ENCODE data around the gene FAM120AOS. TPM values are rescaled to one million over a fixed set of nuclear protein-coding genes. Genes with fewer than 3 reads are reported as not detected.
A peak's percentile ranks its signal among the peaks of the same experiment; 100 is the strongest.
"Not testable (repeated sequence)": the region's sequence is repeated elsewhere in the genome, so short reads cannot be mapped to it uniquely, and the experiment has no call there.

Gene FAM120AOS
- polyA plus RNA-seq, 3 donors from 2014 or later, result 52.5 to 109 (median 67.4) TPM

- Mint-ChIP-seq H3K4me3 (peak within 1 kb of the TSS; percentile 89 to 97 (median 93)), H3K27me3 (ENCODE audit: low read depth in 3 of 3) (peaks cover 3 to 15% (median 11%) of the 10 kb centered on the region in 3 donors), H3K27ac (peak within 1 kb of the TSS; percentile 91 to 100 (median 96)), H3K4me1 (peaks cover 45 to 74% of the 10 kb centered on the region in 2 donors), H3K36me3 (peaks cover 0 to 19% (median 5%) of the 10 kb centered on the region in 3 donors), H3K9me3 (no peaks in the 10 kb centered on the region)
- peak; percentile 68 to 76 (median 75) for DNase-seq
Observed at GRCh38 chr9:93450945-93451815, 2.2 kb downstream of the FAM120AOS start, which contains the start of gene FAM120A. Gene FAM120A (plus strand): TSS chr9:93451685. CDS start chr9:93451916, 231 bp downstream.

GRCh38 chr9:93447655-93448054 lies 5.7 kb downstream of the FAM120AOS start:
- no peak for DNase-seq
- Mint-ChIP-seq H3K9me3 (no peaks in the 10 kb centered on the region), H3K4me1 (peaks cover 18 to 42% of the 10 kb centered on the region in 2 donors), H3K27ac (peak overlapping the region in 2 of 6 donors; percentile 41 to 45), H3K36me3 (peaks cover 0 to 24% (median 8%) of the 10 kb centered on the region in 3 donors), H3K4me3 (no peak overlapping the region), H3K27me3 (ENCODE audit: low read depth in 3 of 3) (peaks cover 0 to 14% (median 4%) of the 10 kb centered on the region in 3 donors)

- Mint-ChIP-seq H3K27ac (peak overlapping the region in 4 of 6 donors; percentile 1 to 71 (median 38)), H3K9me3 (no peaks in the 10 kb centered on the region), H3K36me3 (peaks cover 0 to 24% (median 8%) of the 10 kb centered on the region in 3 donors), H3K4me1 (peaks cover 16 to 41% of the 10 kb centered on the region in 2 donors), H3K4me3 (no peak overlapping the region), H3K27me3 (ENCODE audit: low read depth in 3 of 3) (peaks cover 0 to 12% (median 2%) of the 10 kb centered on the region in 3 donors)
- DNase-seq, result no peak
Observed at GRCh38 chr9:93446073-93446472, 7.3 kb downstream of the FAM120AOS start.

- peaks cover 1 to 3% (median 2%) of the 10 kb centered on the region in 3 donors for H3K27me3 Mint-ChIP-seq (ENCODE audit: low read depth in 3 of 3)
- DNase-seq, result no peak
- no peaks in the 10 kb centered on the region for H3K4me1 Mint-ChIP-seq
- H3K27ac Mint-ChIP-seq, result no peak overlapping the region
- H3K36me3 Mint-ChIP-seq, result peaks cover 7 to 8% (median 7%) of the 10 kb centered on the region in 3 donors
- H3K4me3 Mint-ChIP-seq, result no peak overlapping the region
- H3K9me3 Mint-ChIP-seq, result no peaks in the 10 kb centered on the region
Observed at GRCh38 chr9:93440896-93441580, 12.3 kb downstream of the FAM120AOS start.

- not testable (repeated sequence) for H3K4me3 Mint-ChIP-seq; H3K27ac Mint-ChIP-seq; DNase-seq; H3K27me3 Mint-ChIP-seq (ENCODE audit: low read depth in 3 of 3); H3K9me3 Mint-ChIP-seq; H3K4me1 Mint-ChIP-seq
- H3K36me3 Mint-ChIP-seq, result peaks cover 4 to 13% (median 4%) of the 10 kb centered on the region in 3 donors
Observed at GRCh38 chr9:93439301-93439700, 14.1 kb downstream of the FAM120AOS start.

- Mint-ChIP-seq H3K36me3 (peaks cover 4 to 13% (median 4%) of the 10 kb centered on the region in 3 donors), H3K27me3 (ENCODE audit: low read depth in 3 of 3) (peaks cover 0 to 2% (median 1%) of the 10 kb centered on the region in 3 donors), H3K4me3 (no peak overlapping the region), H3K27ac (peak overlapping the region in 1 of 6 donors; percentile 25), H3K9me3 (no peaks in the 10 kb centered on the region), H3K4me1 (no peaks in the 10 kb centered on the region)
- no peak for DNase-seq
Observed at GRCh38 chr9:93437996-93438395, 15.4 kb downstream of the FAM120AOS start.

- H3K36me3 Mint-ChIP-seq, result peaks cover 4 to 13% (median 4%) of the 10 kb centered on the region in 3 donors
- H3K4me1 Mint-ChIP-seq, result no peaks in the 10 kb centered on the region
- peaks cover 0 to 2% (median 1%) of the 10 kb centered on the region in 3 donors for H3K27me3 Mint-ChIP-seq (ENCODE audit: low read depth in 3 of 3)
- H3K27ac Mint-ChIP-seq, result no peak overlapping the region
- no peaks in the 10 kb centered on the region for H3K9me3 Mint-ChIP-seq
- H3K4me3 Mint-ChIP-seq, result no peak overlapping the region
- no peak for DNase-seq
Observed at GRCh38 chr9:93436655-93437407, 16.6 kb downstream of the FAM120AOS start.

- H3K27ac Mint-ChIP-seq, result no peak overlapping the region
- peaks cover 4 to 13% (median 4%) of the 10 kb centered on the region in 3 donors for H3K36me3 Mint-ChIP-seq
- H3K4me3 Mint-ChIP-seq, result no peak overlapping the region
- DNase-seq, result no peak
- H3K4me1 Mint-ChIP-seq, result no peaks in the 10 kb centered on the region
- H3K9me3 Mint-ChIP-seq, result no peaks in the 10 kb centered on the region
- peaks cover 0 to 2% (median 1%) of the 10 kb centered on the region in 3 donors for H3K27me3 Mint-ChIP-seq (ENCODE audit: low read depth in 3 of 3)
Observed at GRCh38 chr9:93436218-93436617, 17.2 kb downstream of the FAM120AOS start.

- H3K27ac Mint-ChIP-seq, result no peak overlapping the region
- peaks cover 4 to 13% (median 4%) of the 10 kb centered on the region in 3 donors for H3K36me3 Mint-ChIP-seq
- no peaks in the 10 kb centered on the region for H3K4me1 Mint-ChIP-seq
Observed at GRCh38 chr9:93435386-93435785, 18.0 kb downstream of the FAM120AOS start.

GRCh38 chr9:93434056-93434455 lies 19.3 kb downstream of the FAM120AOS start:
- Mint-ChIP-seq H3K4me3 (no peak overlapping the region), H3K9me3 (no peaks in the 10 kb centered on the region), H3K4me1 (no peaks in the 10 kb centered on the region), H3K36me3 (peaks cover 4 to 13% (median 4%) of the 10 kb centered on the region in 3 donors), H3K27me3 (ENCODE audit: low read depth in 3 of 3) (peaks cover 1 to 4% (median 2%) of the 10 kb centered on the region in 3 donors), H3K27ac (no peak overlapping the region)
- DNase-seq, result no peak

More at GRCh38 chr9:93435386-93435785, 18.0 kb downstream of the FAM120AOS start:
- peaks cover 0 to 2% (median 1%) of the 10 kb centered on the region in 3 donors for H3K27me3 Mint-ChIP-seq (ENCODE audit: low read depth in 3 of 3)
- no peak overlapping the region for H3K4me3 Mint-ChIP-seq
- no peaks in the 10 kb centered on the region for H3K9me3 Mint-ChIP-seq
- DNase-seq, result no peak

GRCh38 chr9:93432964-93433363 lies 20.4 kb downstream of the FAM120AOS start:
- Mint-ChIP-seq H3K9me3 (no peaks in the 10 kb centered on the region), H3K27me3 (ENCODE audit: low read depth in 3 of 3) (peaks cover 0 to 6% (median 4%) of the 10 kb centered on the region in 3 donors), H3K4me1 (no peaks in the 10 kb centered on the region), H3K4me3 (no peak overlapping the region), H3K36me3 (peaks cover 1 to 11% (median 2%) of the 10 kb centered on the region in 3 donors), H3K27ac (no peak overlapping the region)
- DNase-seq, result no peak

GRCh38 chr9:93431539-93432105 lies 21.8 kb downstream of the FAM120AOS start:
- no peak for DNase-seq
- Mint-ChIP-seq H3K27me3 (ENCODE audit: low read depth in 3 of 3) (peaks cover 2 to 5% (median 4%) of the 10 kb centered on the region in 3 donors), H3K4me3 (no peak overlapping the region), H3K4me1 (no peaks in the 10 kb centered on the region), H3K27ac (no peak overlapping the region), H3K9me3 (no peaks in the 10 kb centered on the region), H3K36me3 (peaks cover 0 to 5% (median 0%) of the 10 kb centered on the region in 3 donors)

Measured in immature natural killer cell (primary cell).